ENCODE measurements around the gene DOK6. TPM values are rescaled to one million over a fixed set of nuclear protein-coding genes. Genes with fewer than 3 reads are reported as not detected.
A peak's percentile ranks its signal among the peaks of the same experiment; 100 is the strongest.

Gene DOK6
- polyA plus RNA-seq, 1 donor, result 3.7 TPM

GRCh38 chr18:69778680-69779079 lies 378.0 kb downstream of the DOK6 start:
- Histone ChIP-seq H3K4me3 (ENCODE audit: low read length) (no peak overlapping the region), H3K4me1 (ENCODE audit: control insufficient read depth, insufficient read depth, low read length) (no peaks in the 10 kb centered on the region)
- 86% methylated on average over 1 of the region's 1 CpG for WGBS (ENCODE audit: insufficient coverage, low lambda C conversion rate)

GRCh38 chr18:69780851-69781250 lies 380.2 kb downstream of the DOK6 start:
- Histone ChIP-seq H3K4me1 (ENCODE audit: control insufficient read depth, insufficient read depth, low read length) (no peaks in the 10 kb centered on the region), H3K4me3 (ENCODE audit: low read length) (no peak overlapping the region), H3K27ac (ENCODE audit: low read length) (no peak overlapping the region), H3K36me3 (ENCODE audit: control insufficient read depth, insufficient read depth, low read length) (no peaks in the 10 kb centered on the region), H3K9me3 (ENCODE audit: control insufficient read depth, low read depth, low read length) (no peaks in the 10 kb centered on the region), H3K27me3 (ENCODE audit: control insufficient read depth, insufficient read depth, low read length) (no peaks in the 10 kb centered on the region)
- 100% methylated on average over 1 of the region's 3 CpGs for WGBS (ENCODE audit: insufficient coverage, low lambda C conversion rate)
- DNase-seq, result no peak

More at GRCh38 chr18:69778680-69779079, 378.0 kb downstream of the DOK6 start:
- Histone ChIP-seq H3K9me3 (ENCODE audit: control insufficient read depth, low read depth, low read length) (no peaks in the 10 kb centered on the region), H3K27ac (ENCODE audit: low read length) (no peak overlapping the region), H3K27me3 (ENCODE audit: control insufficient read depth, insufficient read depth, low read length) (no peaks in the 10 kb centered on the region), H3K36me3 (ENCODE audit: control insufficient read depth, insufficient read depth, low read length) (no peaks in the 10 kb centered on the region)
- no peak for DNase-seq

- no peak for DNase-seq
- Histone ChIP-seq H3K4me1 (ENCODE audit: control insufficient read depth, insufficient read depth, low read length) (no peaks in the 10 kb centered on the region), H3K9me3 (ENCODE audit: control insufficient read depth, low read depth, low read length) (no peaks in the 10 kb centered on the region), H3K36me3 (ENCODE audit: control insufficient read depth, insufficient read depth, low read length) (no peaks in the 10 kb centered on the region), H3K27ac (ENCODE audit: low read length) (no peak overlapping the region), H3K27me3 (ENCODE audit: control insufficient read depth, insufficient read depth, low read length) (no peaks in the 10 kb centered on the region), H3K4me3 (ENCODE audit: low read length) (no peak overlapping the region)
- no CpG with 5 or more reads among the region's 2 CpGs for WGBS (ENCODE audit: insufficient coverage, low lambda C conversion rate)
Measured at GRCh38 chr18:69784815-69785214, 384.1 kb downstream of the DOK6 start.

GRCh38 chr18:69785466-69785865 lies 384.8 kb downstream of the DOK6 start:
- no peak for DNase-seq
- Histone ChIP-seq H3K36me3 (ENCODE audit: control insufficient read depth, insufficient read depth, low read length) (no peaks in the 10 kb centered on the region), H3K27me3 (ENCODE audit: control insufficient read depth, insufficient read depth, low read length) (no peaks in the 10 kb centered on the region), H3K4me3 (ENCODE audit: low read length) (no peak overlapping the region), H3K4me1 (ENCODE audit: control insufficient read depth, insufficient read depth, low read length) (no peaks in the 10 kb centered on the region), H3K27ac (ENCODE audit: low read length) (no peak overlapping the region), H3K9me3 (ENCODE audit: control insufficient read depth, low read depth, low read length) (no peaks in the 10 kb centered on the region)
- 90% methylated on average over 3 of the region's 3 CpGs for WGBS (ENCODE audit: insufficient coverage, low lambda C conversion rate)

- 86% methylated on average over 1 of the region's 1 CpG for WGBS (ENCODE audit: insufficient coverage, low lambda C conversion rate)
- no peak overlapping the region for H3K27ac ChIP-seq (ENCODE audit: low read length)
- H3K27me3 ChIP-seq (ENCODE audit: control insufficient read depth, insufficient read depth, low read length), result no peaks in the 10 kb centered on the region
- no peak overlapping the region for H3K4me3 ChIP-seq (ENCODE audit: low read length)
- H3K9me3 ChIP-seq (ENCODE audit: control insufficient read depth, low read depth, low read length), result no peaks in the 10 kb centered on the region
- no peak for DNase-seq
- H3K4me1 ChIP-seq (ENCODE audit: control insufficient read depth, insufficient read depth, low read length), result no peaks in the 10 kb centered on the region
- H3K36me3 ChIP-seq (ENCODE audit: control insufficient read depth, insufficient read depth, low read length), result no peaks in the 10 kb centered on the region
Measured at GRCh38 chr18:69786427-69786826, 385.7 kb downstream of the DOK6 start.

GRCh38 chr18:69787825-69788547 lies 387.3 kb downstream of the DOK6 start:
- H3K4me1 ChIP-seq (ENCODE audit: control insufficient read depth, insufficient read depth, low read length), result no peaks in the 10 kb centered on the region
- no peaks in the 10 kb centered on the region for H3K27me3 ChIP-seq (ENCODE audit: control insufficient read depth, insufficient read depth, low read length)
- no peak overlapping the region for H3K4me3 ChIP-seq (ENCODE audit: low read length)
- no peaks in the 10 kb centered on the region for H3K9me3 ChIP-seq (ENCODE audit: control insufficient read depth, low read depth, low read length)
- H3K27ac ChIP-seq (ENCODE audit: low read length), result no peak overlapping the region
- no CpG with 5 or more reads among the region's 4 CpGs for WGBS (ENCODE audit: insufficient coverage, low lambda C conversion rate)
- no peaks in the 10 kb centered on the region for H3K36me3 ChIP-seq (ENCODE audit: control insufficient read depth, insufficient read depth, low read length)
- no peak for DNase-seq

- no peak overlapping the region for H3K27ac ChIP-seq (ENCODE audit: low read length)
- H3K9me3 ChIP-seq (ENCODE audit: control insufficient read depth, low read depth, low read length), result no peaks in the 10 kb centered on the region
- no peaks in the 10 kb centered on the region for H3K27me3 ChIP-seq (ENCODE audit: control insufficient read depth, insufficient read depth, low read length)
- no peaks in the 10 kb centered on the region for H3K36me3 ChIP-seq (ENCODE audit: control insufficient read depth, insufficient read depth, low read length)
- H3K4me3 ChIP-seq (ENCODE audit: low read length), result no peak overlapping the region
- DNase-seq, result no peak
- H3K4me1 ChIP-seq (ENCODE audit: control insufficient read depth, insufficient read depth, low read length), result no peaks in the 10 kb centered on the region
- WGBS (ENCODE audit: insufficient coverage, low lambda C conversion rate), result no CpG with 5 or more reads among the region's 1 CpG
Measured at GRCh38 chr18:69789794-69790193, 389.1 kb downstream of the DOK6 start.

- H3K4me1 ChIP-seq (ENCODE audit: control insufficient read depth, insufficient read depth, low read length), result no peaks in the 10 kb centered on the region
- DNase-seq, result no peak
- no peaks in the 10 kb centered on the region for H3K9me3 ChIP-seq (ENCODE audit: control insufficient read depth, low read depth, low read length)
- no peak overlapping the region for H3K27ac ChIP-seq (ENCODE audit: low read length)
- H3K36me3 ChIP-seq (ENCODE audit: control insufficient read depth, insufficient read depth, low read length), result no peaks in the 10 kb centered on the region
- H3K4me3 ChIP-seq (ENCODE audit: low read length), result no peak overlapping the region
- H3K27me3 ChIP-seq (ENCODE audit: control insufficient read depth, insufficient read depth, low read length), result no peaks in the 10 kb centered on the region
Measured at GRCh38 chr18:69790649-69791048, 390.0 kb downstream of the DOK6 start.

- DNase-seq, result no peak
- WGBS (ENCODE audit: insufficient coverage, low lambda C conversion rate), result 100% methylated on average over 2 of the region's 5 CpGs
- Histone ChIP-seq H3K4me3 (ENCODE audit: low read length) (no peak overlapping the region), H3K4me1 (ENCODE audit: control insufficient read depth, insufficient read depth, low read length) (no peaks in the 10 kb centered on the region), H3K27me3 (ENCODE audit: control insufficient read depth, insufficient read depth, low read length) (no peaks in the 10 kb centered on the region), H3K36me3 (ENCODE audit: control insufficient read depth, insufficient read depth, low read length) (no peaks in the 10 kb centered on the region), H3K9me3 (ENCODE audit: control insufficient read depth, low read depth, low read length) (no peaks in the 10 kb centered on the region), H3K27ac (ENCODE audit: low read length) (no peak overlapping the region)
Measured at GRCh38 chr18:69795791-69796190, 395.1 kb downstream of the DOK6 start.

GRCh38 chr18:69804776-69805501 lies 404.3 kb downstream of the DOK6 start:
- Histone ChIP-seq H3K4me1 (ENCODE audit: control insufficient read depth, insufficient read depth, low read length) (no peaks in the 10 kb centered on the region), H3K27me3 (ENCODE audit: control insufficient read depth, insufficient read depth, low read length) (no peaks in the 10 kb centered on the region), H3K4me3 (ENCODE audit: low read length) (no peak overlapping the region), H3K27ac (ENCODE audit: low read length) (no peak overlapping the region), H3K36me3 (ENCODE audit: control insufficient read depth, insufficient read depth, low read length) (no peaks in the 10 kb centered on the region), H3K9me3 (ENCODE audit: control insufficient read depth, low read depth, low read length) (no peaks in the 10 kb centered on the region)
- DNase-seq, result peak in 1 of 2 donors; percentile 42
- no CpG with 5 or more reads among the region's 5 CpGs for WGBS (ENCODE audit: insufficient coverage, low lambda C conversion rate)

- H3K27ac ChIP-seq (ENCODE audit: low read length), result no peak overlapping the region
- no peak for DNase-seq
- H3K4me3 ChIP-seq (ENCODE audit: low read length), result no peak overlapping the region
- WGBS (ENCODE audit: insufficient coverage, low lambda C conversion rate), result 85% methylated on average over 2 of the region's 2 CpGs
- H3K4me1 ChIP-seq (ENCODE audit: control insufficient read depth, insufficient read depth, low read length), result no peaks in the 10 kb centered on the region
- H3K27me3 ChIP-seq (ENCODE audit: control insufficient read depth, insufficient read depth, low read length), result no peaks in the 10 kb centered on the region
- no peaks in the 10 kb centered on the region for H3K36me3 ChIP-seq (ENCODE audit: control insufficient read depth, insufficient read depth, low read length)
- H3K9me3 ChIP-seq (ENCODE audit: control insufficient read depth, low read depth, low read length), result no peaks in the 10 kb centered on the region
Measured at GRCh38 chr18:69808399-69808798, 407.7 kb downstream of the DOK6 start.

Measured in large intestine (tissue), 3 donors.